Hippocampal formation (tissue), 2 donors: ENCODE results near the gene PTGIS.

Source experiments
- DNase-seq, 2 donors: peaks; one replicate each; lab custom pipeline; 2025; lab: John Stamatoyannopoulos, UW

Gene PTGIS

DNA sequence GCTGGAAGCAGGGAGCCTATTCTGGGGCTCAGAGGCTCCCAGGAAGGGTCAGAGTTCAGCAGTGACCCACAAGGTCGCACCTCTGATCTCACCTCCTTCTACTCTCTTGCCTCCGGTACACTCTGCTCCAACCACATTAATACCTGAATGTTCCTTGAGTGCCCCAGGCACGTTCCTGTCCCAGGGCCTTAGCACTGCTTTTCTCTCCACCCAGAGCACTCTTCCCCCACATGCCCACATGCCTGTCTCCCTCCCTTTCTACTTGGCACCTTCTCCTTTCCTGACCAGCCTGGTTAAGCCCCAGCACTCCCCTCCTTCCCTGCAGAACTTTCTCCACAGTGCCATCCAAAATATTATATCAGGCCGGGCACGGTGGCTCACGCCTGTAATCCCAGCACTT is 98.9 kb downstream of the PTGIS start:
- no peak for DNase-seq

DNA sequence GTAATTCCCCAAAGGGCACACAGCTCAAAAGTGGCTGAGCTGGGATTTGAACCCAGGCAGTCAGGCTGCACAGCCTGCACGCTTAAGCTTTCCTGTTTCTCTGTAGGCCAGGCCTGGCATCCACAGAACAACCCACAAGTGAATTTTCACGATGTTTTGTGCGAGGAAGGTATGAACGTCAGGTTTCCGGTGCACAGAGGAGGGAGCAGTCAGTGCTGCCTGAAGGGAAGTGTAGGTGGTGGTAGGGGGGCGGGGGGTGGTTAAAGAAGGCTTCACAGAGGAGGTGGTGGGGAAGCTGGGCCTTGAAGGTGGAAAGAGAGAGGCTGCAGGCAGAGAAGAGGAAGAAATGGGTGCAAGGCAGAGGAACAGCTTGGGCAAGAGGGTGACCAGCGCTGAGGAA is 99.5 kb downstream of the PTGIS start:
- no peak for DNase-seq

GRCh38 chr20:49466114-49466912 is 101.6 kb downstream of the PTGIS start:
- no peak for DNase-seq

- no peak for DNase-seq
These were observed 103.4 kb downstream of the PTGIS start for GRCh38 chr20:49464556-49464955.

DNA sequence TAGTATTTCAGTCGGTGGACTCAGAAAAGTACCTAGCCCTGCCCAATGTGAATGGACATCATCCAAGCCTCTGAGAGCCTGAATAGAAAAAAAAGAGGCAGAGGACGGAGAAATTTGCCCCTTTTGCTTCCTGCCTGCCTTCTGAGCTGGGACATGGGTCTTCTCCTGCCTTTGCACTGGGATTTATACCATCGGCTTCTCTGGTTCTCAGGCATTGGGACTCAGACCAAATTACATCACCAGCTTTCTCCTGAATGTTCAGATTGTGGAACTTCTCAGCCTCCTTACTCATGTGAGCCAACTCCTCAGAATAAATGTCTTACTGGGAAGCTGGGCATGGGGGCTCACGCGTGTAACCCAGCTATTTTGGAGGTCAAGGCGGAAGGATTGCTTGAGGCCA is 105.3 kb downstream of the PTGIS start:
- no peak for DNase-seq

- no peak for DNase-seq
These were observed 105.9 kb downstream of the PTGIS start for GRCh38 chr20:49461894-49462620.

DNA sequence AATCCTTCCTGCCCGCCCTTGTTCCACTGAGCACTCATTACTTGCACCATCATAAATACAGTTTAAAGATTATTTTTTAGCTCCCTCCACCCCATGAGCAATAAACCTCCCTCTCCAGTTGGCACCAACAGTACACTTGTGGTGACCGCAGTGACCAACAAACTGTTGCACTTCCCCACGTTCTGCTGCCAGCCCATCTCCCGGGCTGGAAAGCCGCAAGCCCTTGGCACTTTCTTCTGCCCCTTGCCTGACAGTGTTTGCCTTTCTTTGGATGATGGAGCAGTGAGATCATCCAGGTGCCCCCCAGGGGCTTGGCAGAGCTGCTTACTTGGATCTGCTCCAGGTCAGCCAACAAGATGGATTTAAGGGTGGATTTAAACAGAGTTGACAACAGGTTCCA is 107.0 kb downstream of the PTGIS start:
- DNase-seq = no peak

GRCh38 chr20:49460131-49460530 is 107.8 kb downstream of the PTGIS start:
- DNase-seq = no peak

DNA sequence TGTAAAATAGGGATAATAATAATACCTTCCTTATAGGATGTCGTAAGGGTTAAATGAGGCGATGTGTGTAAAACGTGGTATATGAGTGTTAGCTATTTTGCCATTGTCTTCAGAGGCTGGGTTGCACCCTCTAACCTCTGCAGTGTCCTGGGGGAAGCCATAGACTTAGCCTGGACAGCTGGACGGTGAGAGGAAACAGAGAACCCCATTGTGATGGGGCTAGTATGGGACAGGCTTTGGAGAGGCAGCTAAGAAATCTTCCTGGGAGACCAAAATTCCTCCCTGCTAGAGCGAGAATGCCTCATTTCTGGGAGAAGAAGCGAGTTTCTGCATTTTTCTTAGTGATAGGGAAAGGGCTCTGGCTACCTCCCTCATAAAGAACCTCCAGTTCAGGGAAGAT is 108.3 kb downstream of the PTGIS start:
- DNase-seq = no peak

GRCh38 chr20:49457444-49457843 is 110.5 kb downstream of the PTGIS start:
- no peak for DNase-seq

GRCh38 chr20:49456646-49457045 is 111.3 kb downstream of the PTGIS start:
- no peak for DNase-seq

GRCh38 chr20:49455691-49456090 is 112.2 kb downstream of the PTGIS start:
- no peak for DNase-seq
